GM19023 (cell line): ENCODE measurements around the gene TPR.

Experiments used
- ATAC-seq: cut with Tn5 transposase; IDR thresholded peaks from one replicate; pipeline ENCODE4 v1.9.1; 2021; ENCODE audit warnings: mild to moderate bottlenecking, moderate library complexity; ENCODE audit not compliant: unreplicated experiment

Gene TPR

DNA sequence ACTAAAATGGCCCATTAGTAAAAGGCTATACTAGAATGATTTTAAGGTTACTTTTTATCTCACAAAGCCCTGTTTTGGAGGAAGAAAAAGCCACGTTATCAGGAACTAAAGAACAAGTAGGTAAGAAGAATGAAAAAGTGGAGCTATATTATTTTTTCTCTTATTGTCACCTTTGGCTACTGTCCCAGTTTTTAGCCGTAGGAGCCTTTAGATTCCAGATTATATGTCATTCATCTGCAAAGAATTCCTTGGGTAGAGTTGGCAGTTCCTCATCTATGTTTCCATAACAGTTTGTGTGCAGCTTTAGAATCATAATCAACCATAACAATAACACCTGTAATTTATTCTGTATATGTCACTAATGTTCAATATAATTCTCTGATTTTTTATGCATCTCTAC, 83.8 kb downstream of the TPR start:
- ATAC-seq: no peak

DNA sequence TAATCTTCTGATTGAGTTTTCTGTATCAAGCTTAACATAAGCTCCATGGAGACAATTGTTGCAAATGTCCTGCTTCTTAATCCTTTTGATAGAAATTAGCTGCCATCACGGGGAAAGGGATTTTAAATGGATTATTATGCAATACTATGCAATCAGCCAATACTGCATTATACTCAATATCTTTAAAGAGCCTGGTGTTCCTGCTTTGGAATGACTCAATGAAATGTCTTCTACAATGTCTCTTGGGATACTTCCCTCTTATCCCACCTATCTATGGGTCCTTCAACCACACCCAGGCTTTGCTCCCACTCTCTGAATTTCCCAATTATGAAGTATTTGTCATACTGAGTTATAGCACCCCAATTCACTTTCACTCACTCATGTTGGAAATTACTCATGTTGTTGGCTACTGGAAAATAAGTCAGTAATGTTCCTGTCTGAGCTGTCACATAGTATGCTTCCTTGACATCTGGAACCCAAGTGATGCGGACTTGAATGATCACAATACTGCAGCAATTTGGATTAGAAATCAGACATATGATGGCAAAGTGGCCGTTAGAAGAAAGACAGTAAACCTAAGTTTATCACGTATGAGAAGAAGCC, 85.0 kb downstream of the TPR start:
- no peak for ATAC-seq

DNA sequence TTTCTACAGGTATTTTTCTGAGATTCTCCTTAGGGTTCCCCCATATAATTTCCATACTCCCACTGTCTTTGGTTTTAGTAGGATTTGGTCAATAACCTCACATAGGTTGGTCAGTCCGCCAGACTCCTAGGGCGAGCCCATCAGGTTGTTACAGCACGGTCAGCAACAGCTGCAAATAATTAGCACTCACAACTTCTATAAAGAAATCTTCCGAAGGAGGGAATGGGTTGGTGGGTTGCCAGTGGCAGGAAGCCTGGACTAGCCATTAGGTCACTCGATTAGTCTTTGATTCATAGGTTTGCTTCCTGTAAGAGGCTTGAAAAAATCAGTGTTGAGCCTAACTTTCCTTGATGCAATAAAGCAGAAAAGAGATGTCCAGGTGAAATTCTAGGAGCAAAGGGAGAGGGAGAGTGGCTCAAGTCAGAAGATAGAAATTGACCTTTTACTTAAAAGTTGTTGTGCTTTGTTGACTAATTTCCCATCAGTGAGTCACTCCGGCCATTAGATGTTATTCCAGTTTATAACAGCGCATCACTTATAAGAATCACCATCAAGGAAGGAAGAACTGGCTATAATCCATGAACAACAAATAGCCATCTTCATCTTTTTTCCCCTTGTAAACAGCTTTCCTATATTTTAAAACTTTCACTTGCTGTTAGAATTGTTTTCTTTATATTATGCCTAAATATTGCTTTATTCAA, 88.3 kb downstream of the TPR start:
- no peak for ATAC-seq

DNA sequence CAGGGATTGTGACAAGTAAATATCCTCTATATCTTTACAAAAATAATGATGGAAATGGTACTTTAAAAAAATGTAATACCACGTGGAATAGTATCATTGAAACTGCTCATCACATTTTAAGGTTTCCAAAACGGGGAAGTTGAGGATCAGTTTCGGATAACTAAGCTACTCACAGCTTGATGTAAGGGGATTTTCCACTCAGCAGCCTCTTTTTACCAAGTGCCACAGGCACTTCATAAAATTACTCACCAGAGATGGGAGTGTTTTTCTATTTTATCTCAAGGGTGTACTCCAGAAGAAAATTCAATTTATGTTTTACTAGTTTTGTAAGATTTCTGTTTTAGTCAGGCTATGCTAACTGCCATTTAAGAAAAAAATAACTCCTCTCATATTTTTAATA, 91.7 kb downstream of the TPR start:
- peak; percentile 64 for ATAC-seq

DNA sequence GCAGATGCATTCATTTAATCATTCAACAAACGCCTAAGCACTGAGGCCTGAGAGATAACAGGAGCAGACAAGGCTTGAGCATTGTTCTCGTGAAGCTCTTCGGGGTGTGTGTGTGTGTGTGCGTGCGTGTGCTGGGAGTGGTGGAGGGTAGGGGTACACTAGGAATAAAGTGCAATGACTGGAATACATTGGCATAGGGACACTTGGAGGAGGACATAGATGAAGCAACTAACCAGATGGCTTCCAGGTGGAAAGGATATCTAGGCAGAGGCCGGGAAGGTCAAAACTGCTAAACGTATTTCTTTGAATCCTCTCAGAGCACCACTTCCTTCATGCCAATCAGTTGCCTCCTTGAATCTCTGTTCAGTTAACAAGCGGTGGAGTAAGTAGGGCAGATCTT, 92.6 kb downstream of the TPR start:
- ATAC-seq: no peak

DNA sequence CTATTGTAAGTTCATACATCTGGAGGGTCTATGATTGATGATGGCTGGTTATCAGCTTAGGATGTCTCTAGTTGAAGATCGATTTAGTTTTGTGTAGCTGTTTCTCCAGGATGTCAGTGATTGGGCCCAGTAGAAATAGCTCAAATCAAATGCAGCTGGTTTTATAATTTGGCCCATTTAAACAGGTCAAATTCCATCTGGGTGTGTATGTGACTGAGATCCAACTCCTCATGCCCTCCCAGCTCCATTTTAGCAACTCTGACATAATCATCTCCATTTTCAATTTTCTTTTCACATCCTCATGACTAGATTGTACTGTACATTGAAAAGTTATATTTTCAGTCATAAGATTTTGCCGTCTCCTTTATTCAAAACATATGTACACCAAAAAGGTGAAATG, 99.2 kb downstream of the TPR start:
- no peak for ATAC-seq

DNA sequence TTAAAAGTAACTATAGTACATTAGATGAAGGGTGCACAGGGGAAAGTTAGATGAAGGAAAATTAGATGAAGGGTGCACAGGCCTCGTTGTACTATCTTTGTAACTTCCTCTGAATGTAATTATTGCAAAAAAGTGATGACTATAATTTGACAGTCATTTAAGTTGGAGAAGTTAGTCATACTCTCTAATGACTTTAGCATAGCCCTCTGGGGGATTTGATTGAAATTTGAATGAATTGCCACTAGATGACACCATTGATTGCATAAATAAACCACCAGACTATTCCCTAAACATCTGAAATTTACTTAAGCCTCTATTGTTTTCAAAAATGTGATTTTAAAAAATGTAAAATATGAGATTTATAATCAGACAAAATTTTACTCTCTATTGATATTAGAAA, 102.6 kb downstream of the TPR start:
- ATAC-seq: no peak

DNA sequence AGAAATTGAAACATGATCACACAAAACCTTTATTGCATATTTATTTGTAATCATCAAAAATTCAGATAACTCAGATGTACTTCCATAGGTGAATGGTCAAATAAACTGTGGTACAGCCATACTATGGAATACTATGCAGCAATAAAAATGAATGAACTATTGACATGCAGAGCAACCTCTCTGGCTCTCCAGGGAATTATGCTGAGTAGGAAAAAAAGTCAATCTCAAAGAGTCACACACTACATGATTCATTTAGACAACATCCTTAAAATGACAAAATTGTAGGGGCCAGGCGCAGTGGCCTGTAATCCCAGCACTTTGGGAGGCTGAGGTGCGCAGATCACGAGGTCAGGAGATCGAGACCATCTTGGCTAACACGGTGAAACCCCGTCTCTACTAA, 104.0 kb downstream of the TPR start:
- no peak for ATAC-seq
